SH-SY5Y (cell line): Measurements from ENCODE around the gene ADORA2A.

ENCODE experiments used
- GATA2 ChIP-seq: IDR thresholded peaks from 2 replicates; pipeline ENCODE4 v1.6.1; 2011; ENCODE audit warnings: mild to moderate bottlenecking, low read depth, low read length
- GATA3 ChIP-seq: IDR thresholded peaks from 2 replicates; pipeline ENCODE4 v1.6.1; 2011; ENCODE audit warnings: low read depth, mild to moderate bottlenecking, low read length, moderate library complexity

DNA sequence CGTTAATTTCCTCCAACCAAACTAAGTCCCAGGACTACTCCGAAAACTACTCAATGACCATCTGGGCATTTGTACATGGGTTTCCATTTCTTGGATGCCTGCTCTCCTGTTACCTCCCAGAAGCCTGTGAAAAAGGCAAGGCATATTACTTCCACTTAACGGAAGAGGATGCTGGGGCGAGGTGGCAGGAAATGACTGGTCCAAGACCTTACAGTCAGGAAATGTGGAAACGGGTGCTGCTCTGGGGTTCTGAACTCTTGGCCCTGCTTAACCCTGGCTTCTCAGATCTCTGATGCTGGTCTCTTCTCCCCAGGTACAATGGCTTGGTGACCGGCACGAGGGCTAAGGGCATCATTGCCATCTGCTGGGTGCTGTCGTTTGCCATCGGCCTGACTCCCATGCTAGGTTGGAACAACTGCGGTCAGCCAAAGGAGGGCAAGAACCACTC lies 12.9 kb downstream of the ADORA2A start:
- TF ChIP-seq GATA2 (no peak), GATA3 (no peak)
